ENCODE measurements around the gene NDC1.

- TF ChIP-seq CTCF (IDR thresholded peaks at IDR 0.05) (no peak), EP300 (IDR thresholded peaks at IDR 0.05) (no peak), POLR2AphosphoS5 (IDR thresholded peaks at IDR 0.05) (no peak), POLR2A (IDR thresholded peaks at IDR 0.05) (no peak)
Observed at GRCh38 chr1:53799141-53799540, 39.0 kb downstream of the NDC1 start.

Data from sigmoid colon (tissue), 4 donors.